HT-29 (cell line): ENCODE measurements around the gene AOPEP. TPM values are rescaled to one million over a fixed set of nuclear protein-coding genes. Genes with fewer than 3 reads are reported as not detected.
"Not testable (repeated sequence)": the region's sequence is repeated elsewhere in the genome, so short reads cannot be mapped to it uniquely, and the experiment has no call there.

Experiments
- DNase-seq: peaks from one replicate; pipeline ENCODE4 v3.0.0-alpha.2; 2015; ENCODE audit warnings: low spot score
- total RNA-seq: library from RNA; depleted of rRNA; stranded (reverse); fragments of >200 nt; shearing (Covaris generic); gene quantifications from 2 replicates; pipeline ENCODE4 v1.2.3, GENCODE V29; 2014

The AOPEP gene
- total RNA-seq, 1 experiment from 2014 or later, result 19.9 TPM

- DNase-seq, result no peak
These were observed 286.4 kb downstream of the AOPEP start for GRCh38 chr9:95012902-95013301.

- no peak for DNase-seq
These were observed 288.4 kb downstream of the AOPEP start for GRCh38 chr9:95014917-95015316.

- no peak for DNase-seq
These were observed 289.1 kb downstream of the AOPEP start for GRCh38 chr9:95015569-95015968.

GRCh38 chr9:95017062-95017461 is 290.6 kb downstream of the AOPEP start:
- no peak for DNase-seq

GRCh38 chr9:95017661-95018060 is 291.2 kb downstream of the AOPEP start:
- DNase-seq, result no peak

- DNase-seq, result no peak
These were observed 291.8 kb downstream of the AOPEP start for GRCh38 chr9:95018099-95018936.

GRCh38 chr9:95020644-95021043 is 294.1 kb downstream of the AOPEP start:
- not testable (repeated sequence) for DNase-seq

GRCh38 chr9:95021166-95021886 is 294.8 kb downstream of the AOPEP start:
- DNase-seq, result no peak

- no peak for DNase-seq
These were observed 296.2 kb downstream of the AOPEP start for GRCh38 chr9:95022657-95023056.

GRCh38 chr9:95023217-95024003 is 296.9 kb downstream of the AOPEP start:
- no peak for DNase-seq

GRCh38 chr9:95024097-95024671 is 297.7 kb downstream of the AOPEP start:
- DNase-seq, result no peak

GRCh38 chr9:95025213-95026147 is 299.0 kb downstream of the AOPEP start:
- DNase-seq, result no peak

GRCh38 chr9:95026148-95026524 is 299.6 kb downstream of the AOPEP start:
- no peak for DNase-seq

GRCh38 chr9:95027914-95028852 is 301.7 kb downstream of the AOPEP start:
- DNase-seq, result no peak

- DNase-seq, result no peak
These were observed 302.3 kb downstream of the AOPEP start for GRCh38 chr9:95028853-95029219.

- no peak for DNase-seq
These were observed 302.8 kb downstream of the AOPEP start for GRCh38 chr9:95029288-95029687.

- DNase-seq, result no peak
These were observed 303.2 kb downstream of the AOPEP start for GRCh38 chr9:95029720-95030119.

GRCh38 chr9:95030344-95030743 is 303.8 kb downstream of the AOPEP start:
- DNase-seq, result no peak

GRCh38 chr9:95030920-95031642 is 304.6 kb downstream of the AOPEP start:
- DNase-seq, result no peak
